Measurements from ENCODE around the gene ZNF804A. TPM values are rescaled to one million over a fixed set of nuclear protein-coding genes. Genes with fewer than 3 reads are reported as not detected.

ZNF804A gene
- total and polyA plus RNA-seq, 4 donors = 0.17 to 0.52 (median 0.26) TPM

- H3K36me3 ChIP-seq (ENCODE audit: control insufficient read depth in 4 of 4, insufficient read depth in 4 of 4, low read length in 4 of 4) = no peaks in the 10 kb centered on the region
- ATAC-seq (ENCODE audit: insufficient read depth, low FRiP score) = no peak
Measured at GRCh38 chr2:184610891-184611290, 12.6 kb downstream of the ZNF804A start.

GRCh38 chr2:184611361-184612085 lies 13.2 kb downstream of the ZNF804A start:
- no peak overlapping the region for H3K4me3 ChIP-seq
- no peaks in the 10 kb centered on the region for H3K27me3 ChIP-seq (ENCODE audit: control insufficient read depth in 3 of 3, insufficient read depth in 3 of 3, low read length in 2 of 3)
- no peaks in the 10 kb centered on the region for H3K9me3 ChIP-seq (ENCODE audit: control insufficient read depth in 4 of 4, insufficient read depth in 3 of 4, low read length in 3 of 4)
- no peak for ATAC-seq (ENCODE audit: insufficient read depth, low FRiP score)
- no peaks in the 10 kb centered on the region for H3K4me1 ChIP-seq (ENCODE audit: control insufficient read depth in 5 of 5, insufficient read depth in 5 of 5, low read length in 5 of 5)
- 23 to 46% methylated on average over 2 of the region's 2 CpGs for WGBS, 2 donors
- no peak overlapping the region for H3K9ac ChIP-seq (ENCODE audit: insufficient read depth in 1 of 2, low read length in 2 of 2)
- H3K27ac ChIP-seq (ENCODE audit: low read depth in 1 of 2, low read length in 1 of 2) = no peak overlapping the region
- TF ChIP-seq, protein P1, sequence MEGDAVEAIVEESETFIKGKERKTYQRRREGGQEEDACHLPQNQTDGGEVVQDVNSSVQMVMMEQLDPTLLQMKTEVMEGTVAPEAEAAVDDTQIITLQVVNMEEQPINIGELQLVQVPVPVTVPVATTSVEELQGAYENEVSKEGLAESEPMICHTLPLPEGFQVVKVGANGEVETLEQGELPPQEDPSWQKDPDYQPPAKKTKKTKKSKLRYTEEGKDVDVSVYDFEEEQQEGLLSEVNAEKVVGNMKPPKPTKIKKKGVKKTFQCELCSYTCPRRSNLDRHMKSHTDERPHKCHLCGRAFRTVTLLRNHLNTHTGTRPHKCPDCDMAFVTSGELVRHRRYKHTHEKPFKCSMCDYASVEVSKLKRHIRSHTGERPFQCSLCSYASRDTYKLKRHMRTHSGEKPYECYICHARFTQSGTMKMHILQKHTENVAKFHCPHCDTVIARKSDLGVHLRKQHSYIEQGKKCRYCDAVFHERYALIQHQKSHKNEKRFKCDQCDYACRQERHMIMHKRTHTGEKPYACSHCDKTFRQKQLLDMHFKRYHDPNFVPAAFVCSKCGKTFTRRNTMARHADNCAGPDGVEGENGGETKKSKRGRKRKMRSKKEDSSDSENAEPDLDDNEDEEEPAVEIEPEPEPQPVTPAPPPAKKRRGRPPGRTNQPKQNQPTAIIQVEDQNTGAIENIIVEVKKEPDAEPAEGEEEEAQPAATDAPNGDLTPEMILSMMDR (IDR thresholded peaks at IDR 0.05; ENCODE audit: control extremely low read depth, extremely low read depth) = no peak
- H3K36me3 ChIP-seq (ENCODE audit: control insufficient read depth in 4 of 4, insufficient read depth in 4 of 4, low read length in 4 of 4) = no peaks in the 10 kb centered on the region
- peak in 2 of 3 donors; percentile 35 to 42 for DNase-seq

More at GRCh38 chr2:184610891-184611290, 12.6 kb downstream of the ZNF804A start:
- H3K27ac ChIP-seq (ENCODE audit: low read depth in 1 of 2, low read length in 1 of 2) = no peak overlapping the region
- no peaks in the 10 kb centered on the region for H3K27me3 ChIP-seq (ENCODE audit: control insufficient read depth in 3 of 3, insufficient read depth in 3 of 3, low read length in 2 of 3)
- H3K9me3 ChIP-seq (ENCODE audit: control insufficient read depth in 4 of 4, insufficient read depth in 3 of 4, low read length in 3 of 4) = no peaks in the 10 kb centered on the region
- TF ChIP-seq, protein P1 (IDR thresholded peaks at IDR 0.05; ENCODE audit: control extremely low read depth, extremely low read depth) = no peak
- DNase-seq = no peak
- no peak overlapping the region for H3K4me3 ChIP-seq
- H3K9ac ChIP-seq (ENCODE audit: insufficient read depth in 1 of 2, low read length in 2 of 2) = no peak overlapping the region
- no peaks in the 10 kb centered on the region for H3K4me1 ChIP-seq (ENCODE audit: control insufficient read depth in 5 of 5, insufficient read depth in 5 of 5, low read length in 5 of 5)

GRCh38 chr2:184620367-184620766 lies 22.0 kb downstream of the ZNF804A start:
- ATAC-seq (ENCODE audit: insufficient read depth, low FRiP score) = no peak

More at GRCh38 chr2:184620367-184620766, 22.0 kb downstream of the ZNF804A start:
- no peak for DNase-seq
- no peaks in the 10 kb centered on the region for H3K4me1 ChIP-seq (ENCODE audit: control insufficient read depth in 5 of 5, insufficient read depth in 5 of 5, low read length in 5 of 5)
- H3K36me3 ChIP-seq (ENCODE audit: control insufficient read depth in 4 of 4, insufficient read depth in 4 of 4, low read length in 4 of 4) = no peaks in the 10 kb centered on the region
- no peak overlapping the region for H3K27ac ChIP-seq (ENCODE audit: low read depth in 1 of 2, low read length in 1 of 2)
- no peak overlapping the region for H3K4me3 ChIP-seq
- no peaks in the 10 kb centered on the region for H3K9me3 ChIP-seq (ENCODE audit: control insufficient read depth in 4 of 4, insufficient read depth in 3 of 4, low read length in 3 of 4)
- TF ChIP-seq, protein P1 (IDR thresholded peaks at IDR 0.05; ENCODE audit: control extremely low read depth, extremely low read depth) = no peak
- 55 to 74% methylated on average over 1 of the region's 1 CpG for WGBS, 2 donors
- no peak overlapping the region for H3K9ac ChIP-seq (ENCODE audit: insufficient read depth in 1 of 2, low read length in 2 of 2)
- no peaks in the 10 kb centered on the region for H3K27me3 ChIP-seq (ENCODE audit: control insufficient read depth in 3 of 3, insufficient read depth in 3 of 3, low read length in 2 of 3)

Measured in lung (tissue), 12 donors.